Effector memory CD4-positive, alpha-beta T cell (primary cell): ENCODE data around the gene PODN.

Source experiments
- DNase-seq, 3 donors: peaks; one replicate each; pipeline ENCODE4 v3.0.0-alpha.2; 2020
- H3K27ac ChIP-seq: 2 replicates; pipeline ENCODE4 v1.7.0; 2013; ENCODE audit warnings: mild to moderate bottlenecking, low read length, moderate library complexity; ENCODE audit not compliant: insufficient read depth, poor library complexity, severe bottlenecking
- H3K27me3 ChIP-seq: replicated peaks from 2 replicates; pipeline ENCODE4 v1.7.0; 2013; ENCODE audit warnings: mild to moderate bottlenecking, low read length; ENCODE audit not compliant: insufficient read depth, control insufficient read depth, poor library complexity, severe bottlenecking
- H3K36me3 ChIP-seq: 2 replicates; pipeline ENCODE4 v1.7.0; 2013; ENCODE audit warnings: mild to moderate bottlenecking, low read length, moderate library complexity; ENCODE audit not compliant: control insufficient read depth, insufficient read depth
- H3K4me1 ChIP-seq: 2 replicates; pipeline ENCODE4 v1.7.0; 2013; ENCODE audit warnings: low read length, mild to moderate bottlenecking; ENCODE audit not compliant: control insufficient read depth, insufficient read depth, poor library complexity, severe bottlenecking
- H3K4me3 ChIP-seq: 2 replicates; pipeline ENCODE4 v1.7.0; 2013; ENCODE audit warnings: low read length, low read depth, mild to moderate bottlenecking; ENCODE audit not compliant: insufficient read depth, poor library complexity, severe bottlenecking
- H3K9me3 ChIP-seq: 2 replicates; pipeline ENCODE4 v1.7.0; 2013; ENCODE audit warnings: mild to moderate bottlenecking, low read length, moderate library complexity; ENCODE audit not compliant: control insufficient read depth

PODN gene

GRCh38 chr1:53087332-53088285, 25.6 kb downstream of the PODN start:
- no peak overlapping the region for H3K4me3 ChIP-seq
- no peak overlapping the region for H3K27ac ChIP-seq
- no peaks in the 10 kb centered on the region for H3K27me3 ChIP-seq
- H3K9me3 ChIP-seq = no peaks in the 10 kb centered on the region
- DNase-seq = no peak
- H3K36me3 ChIP-seq = no peaks in the 10 kb centered on the region
- no peaks in the 10 kb centered on the region for H3K4me1 ChIP-seq

DNA sequence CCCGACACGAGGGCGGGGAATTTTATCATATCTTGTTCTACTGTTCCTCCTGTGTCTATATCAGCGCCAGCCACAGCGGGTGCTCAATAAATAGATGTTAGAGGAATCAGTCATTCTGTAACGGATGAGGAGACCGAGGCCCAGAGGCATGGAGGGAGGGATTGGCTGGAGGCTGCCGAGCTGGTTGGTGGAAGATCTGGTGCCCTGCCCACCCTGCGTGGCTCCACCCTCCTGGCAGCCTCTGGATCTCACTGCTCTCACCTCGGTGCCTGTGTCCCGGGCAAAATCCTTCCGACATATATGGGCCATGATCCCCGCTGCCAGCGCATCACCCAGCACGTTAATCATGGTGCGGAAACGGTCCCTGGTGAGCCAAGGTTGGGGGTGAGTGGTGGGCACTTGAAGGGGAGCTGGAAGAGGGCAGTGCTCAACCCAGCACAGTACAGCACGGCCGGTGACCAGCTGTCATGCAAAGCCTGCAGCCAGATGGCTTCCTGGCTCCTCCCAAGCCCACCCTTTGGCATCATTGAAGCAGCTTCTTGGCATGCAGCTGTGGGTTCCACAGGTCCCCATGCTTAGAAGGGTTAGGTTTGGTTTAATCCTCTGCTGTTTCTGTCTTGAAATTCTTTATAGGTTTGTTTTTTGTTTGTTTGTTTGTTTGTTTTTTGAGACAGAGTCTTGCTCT, 26.7 kb downstream of the PODN start:
- no peaks in the 10 kb centered on the region for H3K36me3 ChIP-seq
- H3K4me3 ChIP-seq = no peak overlapping the region
- no peaks in the 10 kb centered on the region for H3K9me3 ChIP-seq
- no peak overlapping the region for H3K27ac ChIP-seq
- no peaks in the 10 kb centered on the region for H3K27me3 ChIP-seq
- H3K4me1 ChIP-seq = no peaks in the 10 kb centered on the region
- DNase-seq = no peak

- Histone ChIP-seq H3K36me3 (no peaks in the 10 kb centered on the region), H3K9me3 (no peaks in the 10 kb centered on the region), H3K4me1 (no peaks in the 10 kb centered on the region), H3K4me3 (no peak overlapping the region), H3K27me3 (no peaks in the 10 kb centered on the region), H3K27ac (no peak overlapping the region)
- DNase-seq = no peak
Observed at GRCh38 chr1:53089478-53090226, 27.6 kb downstream of the PODN start.

DNA sequence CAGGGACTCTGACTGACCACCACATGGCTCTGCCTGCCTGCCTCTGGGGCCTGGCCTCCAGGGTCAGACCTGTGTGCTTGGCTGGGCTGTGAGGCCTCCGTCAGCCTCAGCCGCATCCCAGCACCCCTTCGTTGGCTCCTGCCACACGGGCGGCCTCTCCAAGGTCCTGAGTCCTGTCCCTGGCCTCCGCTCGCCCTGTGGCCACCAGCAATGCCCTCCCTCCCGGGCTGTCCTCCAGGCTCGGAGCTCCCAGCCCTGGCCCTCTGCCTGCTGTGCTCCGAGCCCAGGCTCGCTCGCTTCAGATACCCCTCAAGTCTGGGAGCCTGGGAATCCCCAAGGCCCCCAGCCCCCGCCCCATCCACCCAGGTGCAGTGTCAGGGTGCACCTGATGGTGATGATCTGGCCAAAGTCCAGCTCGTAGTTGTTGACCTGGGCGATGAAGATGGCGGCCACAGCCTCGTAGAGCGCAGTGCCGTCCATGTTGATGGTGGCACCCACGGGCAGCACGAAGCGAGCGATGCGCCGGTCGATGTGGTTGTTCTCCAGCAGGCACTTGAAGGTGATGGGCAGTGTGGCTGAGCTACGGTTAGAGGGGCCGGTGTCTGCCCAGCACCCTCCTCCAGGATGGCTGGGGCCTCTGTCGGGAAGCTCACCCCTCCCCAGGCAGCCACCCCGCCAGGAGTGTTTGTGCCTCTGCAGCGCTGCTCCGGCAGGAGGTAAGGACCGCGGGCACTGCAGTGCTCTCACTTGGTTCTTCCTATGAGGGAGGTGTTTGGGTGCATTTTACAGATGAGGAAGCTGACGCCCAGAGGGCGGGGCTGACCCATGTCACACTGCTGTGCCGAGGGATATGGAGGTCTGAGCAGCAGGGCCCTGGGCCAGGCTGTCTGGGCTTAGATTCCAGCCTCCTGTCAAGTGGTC, 28.5 kb downstream of the PODN start:
- Histone ChIP-seq H3K36me3 (no peaks in the 10 kb centered on the region), H3K27me3 (no peaks in the 10 kb centered on the region), H3K4me3 (no peak overlapping the region), H3K27ac (no peak overlapping the region), H3K9me3 (no peaks in the 10 kb centered on the region), H3K4me1 (no peaks in the 10 kb centered on the region)
- no peak for DNase-seq

DNA sequence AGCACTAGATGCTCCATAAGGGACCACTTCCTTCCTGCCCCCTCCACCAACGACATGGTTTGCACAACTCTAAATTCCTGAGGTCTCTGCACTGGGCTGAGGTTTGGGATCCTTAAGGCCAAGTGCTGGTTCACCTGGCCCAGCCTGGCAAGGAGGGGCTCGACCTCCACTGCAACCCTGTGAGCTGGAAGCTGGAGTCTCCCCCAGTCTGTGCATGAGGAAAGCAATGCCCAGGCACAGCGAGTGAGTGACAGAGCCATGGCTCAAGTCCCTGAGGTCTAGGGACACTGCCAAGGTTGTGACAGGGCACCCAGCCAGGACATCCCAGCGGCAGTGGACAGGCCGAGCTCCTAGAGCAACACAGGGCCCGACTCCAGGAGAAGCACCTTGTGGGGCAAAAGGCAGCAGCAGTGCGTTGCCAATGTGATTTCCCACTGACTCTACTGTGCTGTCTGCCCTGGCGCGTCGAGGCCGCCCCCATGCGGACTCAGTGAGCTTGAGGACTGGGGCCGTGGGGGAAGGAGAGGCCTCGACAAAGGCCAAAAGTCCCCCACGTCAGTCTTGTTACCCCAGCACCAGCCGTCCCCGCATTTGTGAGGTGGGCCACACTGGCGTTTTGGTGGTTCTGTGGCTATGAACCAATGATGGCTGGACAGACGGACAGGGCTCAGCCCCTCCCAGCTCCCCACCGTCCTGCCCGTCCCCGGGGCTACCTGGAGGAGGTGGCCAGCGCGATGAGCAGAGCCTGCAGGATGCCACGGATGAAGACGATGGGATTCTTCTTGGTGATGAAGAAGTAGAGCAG, 30.0 kb downstream of the PODN start:
- Histone ChIP-seq H3K4me3 (no peak overlapping the region), H3K27ac (no peak overlapping the region), H3K27me3 (no peaks in the 10 kb centered on the region), H3K36me3 (no peaks in the 10 kb centered on the region), H3K4me1 (no peaks in the 10 kb centered on the region), H3K9me3 (no peaks in the 10 kb centered on the region)
- DNase-seq = no peak

- no peak overlapping the region for H3K27ac ChIP-seq
- H3K27me3 ChIP-seq = no peaks in the 10 kb centered on the region
- no peak overlapping the region for H3K4me3 ChIP-seq
- H3K9me3 ChIP-seq = no peaks in the 10 kb centered on the region
- DNase-seq = no peak
- no peaks in the 10 kb centered on the region for H3K4me1 ChIP-seq
- no peaks in the 10 kb centered on the region for H3K36me3 ChIP-seq
Observed at GRCh38 chr1:53092659-53093450, 30.8 kb downstream of the PODN start.

DNA sequence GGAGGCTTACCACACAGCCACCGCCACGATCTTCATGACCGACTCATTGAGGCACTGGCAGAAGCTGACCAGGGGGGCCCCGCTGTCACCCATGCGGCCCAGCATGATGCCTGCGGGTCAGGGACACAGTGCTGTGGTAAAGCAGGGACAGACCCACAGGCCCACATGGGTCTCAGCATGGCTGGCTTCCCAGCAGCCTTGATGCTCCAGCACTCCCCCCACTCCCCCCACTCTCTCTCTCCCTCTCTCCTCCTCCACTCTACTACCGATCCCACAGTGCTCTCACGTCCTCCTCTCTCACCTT, 31.4 kb downstream of the PODN start:
- no peaks in the 10 kb centered on the region for H3K27me3 ChIP-seq
- no peaks in the 10 kb centered on the region for H3K4me1 ChIP-seq
- no peaks in the 10 kb centered on the region for H3K9me3 ChIP-seq

DNA sequence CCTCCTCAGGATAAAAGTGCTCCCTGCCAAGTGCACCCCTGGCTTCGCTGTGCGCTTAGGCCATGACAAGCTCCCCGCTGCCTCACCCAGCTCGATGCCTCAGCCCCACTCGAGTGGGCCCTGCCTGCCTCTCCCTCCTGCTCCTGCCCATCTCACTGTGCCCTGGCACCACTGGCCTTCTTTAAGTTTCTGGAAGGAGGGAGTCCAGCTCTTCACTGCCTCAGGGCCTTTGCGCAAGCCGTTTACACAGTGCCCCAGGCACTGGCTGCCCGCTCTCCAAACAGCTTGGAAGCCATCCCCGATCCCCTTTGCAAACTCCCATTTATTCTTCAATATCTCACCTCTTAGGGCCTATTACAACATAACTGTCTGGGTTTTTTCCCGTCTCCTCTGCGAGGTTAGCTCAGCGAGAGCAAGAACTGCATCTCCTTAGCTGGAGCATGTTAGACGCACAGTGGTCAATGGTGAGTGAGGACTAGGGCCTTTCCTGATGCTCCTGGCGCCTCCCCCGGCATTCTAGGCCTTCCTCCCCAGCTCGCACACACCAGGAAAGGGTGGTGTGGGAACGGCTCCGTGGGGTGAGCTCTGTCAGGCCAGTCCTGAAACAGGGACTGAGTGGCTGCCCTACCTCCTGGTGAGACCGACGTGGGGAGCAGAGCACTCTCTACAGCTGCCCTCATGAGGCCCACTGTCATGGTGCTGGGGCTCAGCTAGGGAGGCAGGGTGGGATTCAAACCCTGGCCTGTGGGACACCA, 31.9 kb downstream of the PODN start:
- no peaks in the 10 kb centered on the region for H3K9me3 ChIP-seq
- no peak for DNase-seq
- no peaks in the 10 kb centered on the region for H3K36me3 ChIP-seq
- H3K4me1 ChIP-seq = no peaks in the 10 kb centered on the region
- H3K4me3 ChIP-seq = no peak overlapping the region
- no peaks in the 10 kb centered on the region for H3K27me3 ChIP-seq
- H3K27ac ChIP-seq = no peak overlapping the region

More for the DNA sequence above, 31.4 kb downstream of the PODN start:
- DNase-seq = no peak
- no peaks in the 10 kb centered on the region for H3K36me3 ChIP-seq
- H3K4me3 ChIP-seq = no peak overlapping the region
- no peak overlapping the region for H3K27ac ChIP-seq
